ENCODE data around the gene FAM117A. TPM values are rescaled to one million over a fixed set of nuclear protein-coding genes. Genes with fewer than 3 reads are reported as not detected.

The FAM117A gene
- total RNA-seq, 5 donors from 2014 or later (not counting 1 experiment from before 2014, with no cell fraction given): 71.9 to 105 (median 99.1) TPM

DNA sequence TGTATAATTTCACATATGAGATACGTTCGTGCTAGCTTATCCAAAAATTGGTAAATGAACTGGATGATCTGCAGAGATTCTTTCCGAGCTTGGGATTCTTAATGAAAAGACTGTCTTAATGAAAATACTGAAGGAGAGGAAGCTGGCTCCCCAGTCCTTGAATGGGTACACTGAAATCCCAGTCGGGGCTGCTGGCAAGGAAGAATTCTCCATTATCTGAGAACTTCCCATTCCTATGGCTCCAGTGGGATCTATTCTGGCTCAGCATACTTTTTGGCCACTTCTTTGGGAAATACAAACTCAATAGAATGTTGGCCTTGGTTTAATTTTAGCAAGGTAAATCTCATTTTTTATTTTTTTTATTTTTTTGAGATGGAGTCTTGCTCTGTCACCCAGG lies 32.5 kb downstream of the FAM117A start:
- H3K9me3 Mint-ChIP-seq: no peaks in the 10 kb centered on the region
- CTCF ChIA-PET: no interaction called here
- H3K27me3 Mint-ChIP-seq: no peaks in the 10 kb centered on the region
- 100% methylated on average over 1 of the region's 4 CpGs for WGBS (ENCODE audit: insufficient coverage)
- POLR2A ChIA-PET: interaction anchor here (0.7 to 1.1 kb wide), 2 partner anchors 33 to 551 kb away, joined by 3 to 5 read pairs; no protein-coding TSS in a partner anchor
- peaks cover 1 to 58% of the 10 kb centered on the region in 2 experiments for H3K4me1 ChIP-seq (ENCODE audit: control insufficient read depth in 1 of 2, extremely low read depth in 1 of 2, insufficient read depth in 2 of 2, low read length in 2 of 2)
- no peak overlapping the region for H3K4me3 Mint-ChIP-seq
- no peaks in the 10 kb centered on the region for H3K27me3 ChIP-seq (replicated peaks in 1 of 2; ENCODE audit: control insufficient read depth in 2 of 2, extremely low read depth in 1 of 2, insufficient read depth in 2 of 2, low read length in 1 of 2)
- no peak for ATAC-seq (replicated peaks in 1 of 4)
- no peak for DNase-seq
- no peak overlapping the region for H3K4me3 ChIP-seq (ENCODE audit: control insufficient read depth in 1 of 2, extremely low read depth in 1 of 2, low read length in 1 of 2)
- H3K36me3 ChIP-seq (ENCODE audit: control insufficient read depth in 2 of 2, extremely low read depth in 1 of 2, insufficient read depth in 1 of 2, low read length in 1 of 2): peaks cover 13 to 62% of the 10 kb centered on the region in 2 donors
- H3K4me1 Mint-ChIP-seq: peaks cover 39 to 78% (median 69%) of the 10 kb centered on the region in 3 donors
- peak overlapping the region; percentile 16 for H3K27ac ChIP-seq (ENCODE audit: low read length)
- H3K36me3 Mint-ChIP-seq: peaks cover 41% of the 10 kb centered on the region
- no peaks in the 10 kb centered on the region for H3K9me3 ChIP-seq
- H3K27ac Mint-ChIP-seq: peak overlapping the region; percentile 45 to 79

DNA sequence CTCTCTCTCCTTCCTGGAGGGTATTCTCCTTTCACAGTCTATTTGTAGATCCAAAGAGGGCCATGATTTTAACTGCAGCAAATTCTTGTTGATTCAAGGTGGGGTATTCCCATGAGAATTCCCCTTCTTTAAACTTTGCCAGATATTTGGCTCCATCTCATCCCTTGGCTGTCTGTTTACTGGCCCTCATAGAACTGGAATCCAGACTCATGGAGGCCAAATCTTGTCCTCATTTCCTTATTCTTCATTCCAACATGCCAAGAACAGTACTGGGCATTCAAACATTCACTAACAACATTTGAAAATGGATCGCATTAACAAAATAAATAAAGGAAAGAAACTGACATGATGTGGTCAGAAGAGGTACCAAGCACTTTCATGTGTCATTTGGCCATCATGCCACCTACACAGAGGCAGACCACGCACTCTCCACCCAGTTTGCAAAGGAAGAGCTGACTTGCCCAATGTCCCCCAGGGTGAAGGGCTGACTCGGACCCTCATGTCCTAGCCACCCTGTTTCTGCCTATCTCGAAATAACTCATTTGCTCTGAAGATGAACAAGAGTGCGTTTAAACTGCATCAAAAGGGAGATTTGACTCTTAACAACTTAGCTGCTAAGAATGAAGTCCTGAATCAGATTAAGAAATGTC lies 33.0 kb downstream of the FAM117A start:
- POLR2A ChIA-PET: interaction anchor here in 1 of 2 donors (0.7 to 0.9 kb wide), 2 partner anchors 16 to 551 kb away, joined by 5 read pairs; no protein-coding TSS in a partner anchor
- DNase-seq (no peak), ATAC-seq (replicated peaks in 1 of 4) (no peak)
- peaks cover 34 to 73% (median 67%) of the 10 kb centered on the region in 3 donors for H3K4me1 Mint-ChIP-seq
- Histone ChIP-seq H3K9me3 (no peaks in the 10 kb centered on the region), H3K27ac (ENCODE audit: low read length) (peak overlapping the region; percentile 11), H3K36me3 (ENCODE audit: control insufficient read depth in 2 of 2, extremely low read depth in 1 of 2, insufficient read depth in 1 of 2, low read length in 1 of 2) (peaks cover 13 to 65% of the 10 kb centered on the region in 2 donors), H3K27me3 (replicated peaks in 1 of 2; ENCODE audit: control insufficient read depth in 2 of 2, extremely low read depth in 1 of 2, insufficient read depth in 2 of 2, low read length in 1 of 2) (no peaks in the 10 kb centered on the region), H3K4me3 (ENCODE audit: control insufficient read depth in 1 of 2, extremely low read depth in 1 of 2, low read length in 1 of 2) (no peak overlapping the region), H3K4me1 (ENCODE audit: control insufficient read depth in 1 of 2, extremely low read depth in 1 of 2, insufficient read depth in 2 of 2, low read length in 2 of 2) (peaks cover 0 to 53% of the 10 kb centered on the region in 2 experiments)
- CTCF ChIA-PET: no interaction called here
- H3K4me3 Mint-ChIP-seq: no peak overlapping the region
- H3K36me3 Mint-ChIP-seq: peaks cover 41% of the 10 kb centered on the region
- no peaks in the 10 kb centered on the region for H3K9me3 Mint-ChIP-seq
- H3K27me3 Mint-ChIP-seq: no peaks in the 10 kb centered on the region
- H3K27ac Mint-ChIP-seq: peak overlapping the region; percentile 45 to 79
- 69% methylated on average over 2 of the region's 5 CpGs for WGBS (ENCODE audit: insufficient coverage)

DNA sequence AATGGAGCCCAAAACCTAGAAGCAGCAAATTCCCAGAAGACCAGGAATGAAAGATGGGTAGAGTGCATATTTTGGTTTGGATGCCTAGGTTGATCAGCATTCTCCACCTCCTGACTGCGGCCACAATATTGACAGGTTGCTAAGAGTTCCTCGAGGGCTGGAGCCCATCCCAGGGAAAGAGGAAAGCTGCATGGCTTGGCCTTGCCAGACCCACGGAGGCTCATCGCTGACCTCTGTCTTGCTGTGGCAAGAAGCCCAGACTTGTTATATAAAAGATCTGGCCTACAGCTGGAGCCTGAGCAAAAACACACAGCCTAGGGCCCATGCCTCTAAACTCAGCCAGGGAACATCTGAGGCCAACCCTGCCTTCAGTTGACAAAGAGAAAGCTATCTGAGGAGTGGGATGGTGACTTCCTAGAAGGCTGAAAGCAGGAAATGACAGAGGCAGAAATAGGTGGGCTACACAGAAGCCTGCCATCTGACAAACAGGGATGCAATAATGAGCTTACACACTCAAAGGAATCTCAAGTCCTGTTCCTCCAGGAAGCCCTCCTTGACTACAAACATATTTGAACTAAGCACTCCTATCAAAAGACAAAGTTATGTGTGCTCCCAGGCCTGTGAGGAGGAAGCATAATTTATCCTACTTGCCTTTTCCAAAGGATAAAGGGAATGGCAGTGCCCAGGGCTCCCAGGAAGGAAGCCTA lies 33.7 kb downstream of the FAM117A start:
- WGBS (ENCODE audit: insufficient coverage): no CpG with 5 or more reads among the region's 4 CpGs
- POLR2A ChIA-PET: interaction anchor here in 1 of 2 donors (0.9 kb wide), 1 partner anchor 17 kb away, joined by 5 read pairs; no protein-coding TSS in a partner anchor
- Histone ChIP-seq H3K36me3 (ENCODE audit: control insufficient read depth in 2 of 2, extremely low read depth in 1 of 2, insufficient read depth in 1 of 2, low read length in 1 of 2) (peaks cover 18 to 72% of the 10 kb centered on the region in 2 donors), H3K4me3 (ENCODE audit: control insufficient read depth in 1 of 2, extremely low read depth in 1 of 2, low read length in 1 of 2) (no peak overlapping the region), H3K27me3 (replicated peaks in 1 of 2; ENCODE audit: control insufficient read depth in 2 of 2, extremely low read depth in 1 of 2, insufficient read depth in 2 of 2, low read length in 1 of 2) (no peaks in the 10 kb centered on the region), H3K9me3 (no peaks in the 10 kb centered on the region), H3K4me1 (ENCODE audit: control insufficient read depth in 1 of 2, extremely low read depth in 1 of 2, insufficient read depth in 2 of 2, low read length in 2 of 2) (peaks cover 0 to 50% of the 10 kb centered on the region in 2 experiments), H3K27ac (ENCODE audit: low read length) (peak overlapping the region; percentile 11)
- H3K9me3 Mint-ChIP-seq: no peaks in the 10 kb centered on the region
- peaks cover 33 to 71% (median 66%) of the 10 kb centered on the region in 3 donors for H3K4me1 Mint-ChIP-seq
- peaks cover 47% of the 10 kb centered on the region for H3K36me3 Mint-ChIP-seq
- H3K4me3 Mint-ChIP-seq: no peak overlapping the region
- CTCF ChIA-PET: no interaction called here
- ATAC-seq (replicated peaks in 1 of 4) (no peak), DNase-seq (no peak)
- H3K27ac Mint-ChIP-seq: peak overlapping the region; percentile 52 to 75
- no peaks in the 10 kb centered on the region for H3K27me3 Mint-ChIP-seq

DNA sequence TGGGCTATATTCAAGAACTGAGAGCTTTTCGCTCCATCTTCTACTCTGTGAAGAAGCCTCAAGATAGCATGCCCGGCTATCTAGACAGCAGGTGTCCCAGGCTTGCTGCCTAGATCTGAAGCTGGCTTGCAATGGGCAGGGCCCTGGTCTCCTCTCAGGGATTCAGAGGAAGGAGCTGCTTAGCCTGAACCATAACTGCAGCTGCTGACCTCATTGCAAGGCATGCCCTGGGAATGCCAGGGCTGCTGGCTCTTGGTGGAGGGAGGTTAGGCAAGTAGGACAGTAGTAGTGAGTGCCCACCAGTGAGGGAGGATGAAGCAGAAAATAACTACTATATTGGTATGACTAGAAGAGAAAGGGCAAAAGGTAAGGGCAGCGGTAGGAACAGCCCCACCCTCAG lies 34.9 kb downstream of the FAM117A start:
- 96% methylated on average over 3 of the region's 3 CpGs for WGBS (ENCODE audit: insufficient coverage)
- Histone ChIP-seq H3K9me3 (no peaks in the 10 kb centered on the region), H3K4me1 (ENCODE audit: control insufficient read depth in 1 of 2, extremely low read depth in 1 of 2, insufficient read depth in 2 of 2, low read length in 2 of 2) (peaks cover 0 to 54% of the 10 kb centered on the region in 2 experiments), H3K27me3 (replicated peaks in 1 of 2; ENCODE audit: control insufficient read depth in 2 of 2, extremely low read depth in 1 of 2, insufficient read depth in 2 of 2, low read length in 1 of 2) (no peaks in the 10 kb centered on the region), H3K27ac (ENCODE audit: low read length) (no peak overlapping the region), H3K4me3 (ENCODE audit: control insufficient read depth in 1 of 2, extremely low read depth in 1 of 2, low read length in 1 of 2) (no peak overlapping the region), H3K36me3 (ENCODE audit: control insufficient read depth in 2 of 2, extremely low read depth in 1 of 2, insufficient read depth in 1 of 2, low read length in 1 of 2) (peaks cover 21 to 80% of the 10 kb centered on the region in 2 donors)
- Mint-ChIP-seq H3K9me3 (no peaks in the 10 kb centered on the region), H3K4me1 (peaks cover 37 to 76% (median 70%) of the 10 kb centered on the region in 3 donors), H3K27ac (peak overlapping the region; percentile 53 to 56), H3K4me3 (peak overlapping the region in 1 of 3 donors; percentile 42), H3K27me3 (no peaks in the 10 kb centered on the region), H3K36me3 (peaks cover 52% of the 10 kb centered on the region)
- POLR2A ChIA-PET: interaction anchor here in 1 of 2 donors (0.6 kb wide), 1 partner anchor 19 kb away, joined by 4 read pairs; no protein-coding TSS in a partner anchor
- no peak for DNase-seq
- CTCF ChIA-PET: interaction anchor here (0.5 to 1.4 kb wide), 2 partner anchors 9 to 132 kb away, joined by 3 to 8 read pairs; no protein-coding TSS in a partner anchor
- no peak for ATAC-seq (replicated peaks in 1 of 4)

DNA sequence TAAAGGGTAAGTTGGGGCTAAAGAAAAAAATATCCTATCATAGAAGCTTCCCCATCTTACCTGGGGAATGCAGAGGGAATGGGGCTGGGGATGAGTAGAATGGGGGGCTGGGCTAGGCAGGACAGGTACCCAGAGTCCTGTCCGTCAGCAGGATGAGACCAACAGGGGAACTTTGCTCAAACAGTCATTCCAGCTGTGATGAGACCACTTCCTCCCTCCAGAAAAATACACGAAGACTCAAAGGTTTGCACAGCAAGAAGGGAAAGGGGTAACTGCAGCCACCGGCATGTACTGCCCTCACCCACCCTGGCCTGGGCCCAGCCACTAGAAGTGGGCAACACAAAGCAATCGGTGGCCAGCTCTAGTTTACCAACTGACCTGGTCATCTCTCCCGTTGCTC lies 35.5 kb downstream of the FAM117A start:
- peaks cover 52% of the 10 kb centered on the region for H3K36me3 Mint-ChIP-seq
- POLR2A ChIA-PET: interaction anchor here (0.6 kb wide), 4 partner anchors 12 to 1127 kb away, joined by 3 to 5 read pairs (median 3); no protein-coding TSS in a partner anchor
- peaks cover 41 to 80% (median 77%) of the 10 kb centered on the region in 3 donors for H3K4me1 Mint-ChIP-seq
- no peaks in the 10 kb centered on the region for H3K9me3 ChIP-seq
- peak overlapping the region; percentile 53 to 56 for H3K27ac Mint-ChIP-seq
- peak overlapping the region in 1 of 3 donors; percentile 42 for H3K4me3 Mint-ChIP-seq
- ATAC-seq (replicated peaks in 1 of 4) (no peak), DNase-seq (no peak)
- no peak overlapping the region for H3K27ac ChIP-seq (ENCODE audit: low read length)
- 74% methylated on average over 5 of the region's 5 CpGs for WGBS (ENCODE audit: insufficient coverage)
- peaks cover 0 to 55% of the 10 kb centered on the region in 2 experiments for H3K4me1 ChIP-seq (ENCODE audit: control insufficient read depth in 1 of 2, extremely low read depth in 1 of 2, insufficient read depth in 2 of 2, low read length in 2 of 2)
- H3K36me3 ChIP-seq (ENCODE audit: control insufficient read depth in 2 of 2, extremely low read depth in 1 of 2, insufficient read depth in 1 of 2, low read length in 1 of 2): peaks cover 21 to 87% of the 10 kb centered on the region in 2 donors
- no peaks in the 10 kb centered on the region for H3K27me3 Mint-ChIP-seq
- H3K9me3 Mint-ChIP-seq: no peaks in the 10 kb centered on the region
- H3K27me3 ChIP-seq (replicated peaks in 1 of 2; ENCODE audit: control insufficient read depth in 2 of 2, extremely low read depth in 1 of 2, insufficient read depth in 2 of 2, low read length in 1 of 2): no peaks in the 10 kb centered on the region
- H3K4me3 ChIP-seq (ENCODE audit: control insufficient read depth in 1 of 2, extremely low read depth in 1 of 2, low read length in 1 of 2): no peak overlapping the region
- CTCF ChIA-PET: interaction anchor here in 1 of 2 donors (0.6 to 1.4 kb wide), 3 partner anchors 10 to 15 kb away, joined by 3 read pairs; no protein-coding TSS in a partner anchor

DNA sequence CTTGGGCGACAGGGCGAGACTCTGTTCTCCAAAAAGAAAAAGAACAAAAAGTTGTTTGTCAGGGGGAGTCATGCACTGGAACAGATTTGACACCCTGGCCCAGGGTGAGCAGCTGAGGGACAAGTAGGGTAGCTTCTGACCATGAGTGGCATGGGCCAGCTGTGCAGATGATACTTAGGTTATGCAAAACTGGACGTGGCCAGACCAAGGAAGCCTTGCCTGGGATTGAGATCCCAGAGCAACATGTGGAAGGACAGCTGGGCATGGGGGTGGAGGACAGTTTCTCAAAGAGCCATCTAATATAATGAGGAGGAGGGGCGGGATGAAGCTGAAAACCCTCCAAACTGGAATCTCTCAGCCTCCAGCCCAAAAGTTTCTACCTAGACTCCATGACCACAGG lies 36.6 kb downstream of the FAM117A start:
- Histone ChIP-seq H3K36me3 (ENCODE audit: control insufficient read depth in 2 of 2, extremely low read depth in 1 of 2, insufficient read depth in 1 of 2, low read length in 1 of 2) (peaks cover 18 to 89% of the 10 kb centered on the region in 2 donors), H3K27me3 (replicated peaks in 1 of 2; ENCODE audit: control insufficient read depth in 2 of 2, extremely low read depth in 1 of 2, insufficient read depth in 2 of 2, low read length in 1 of 2) (no peaks in the 10 kb centered on the region), H3K4me1 (ENCODE audit: control insufficient read depth in 1 of 2, extremely low read depth in 1 of 2, insufficient read depth in 2 of 2, low read length in 2 of 2) (peaks cover 0 to 58% of the 10 kb centered on the region in 2 experiments), H3K9me3 (no peaks in the 10 kb centered on the region), H3K4me3 (ENCODE audit: control insufficient read depth in 1 of 2, extremely low read depth in 1 of 2, low read length in 1 of 2) (no peak overlapping the region), H3K27ac (ENCODE audit: low read length) (no peak overlapping the region)
- Mint-ChIP-seq H3K4me3 (no peak overlapping the region), H3K36me3 (peaks cover 43% of the 10 kb centered on the region), H3K4me1 (peaks cover 32 to 76% (median 76%) of the 10 kb centered on the region in 3 donors), H3K27ac (peak overlapping the region; percentile 48 to 49), H3K9me3 (no peaks in the 10 kb centered on the region), H3K27me3 (no peaks in the 10 kb centered on the region)
- no peak for ATAC-seq (replicated peaks in 1 of 4)
- WGBS (ENCODE audit: insufficient coverage): 96% methylated on average over 2 of the region's 4 CpGs
- ChIA-PET CTCF (interaction anchor here (0.6 to 0.9 kb wide), 2 partner anchors 16 to 302 kb away, joined by 3 to 4 read pairs; no protein-coding TSS in a partner anchor), POLR2A (no interaction called here)
- DNase-seq: no peak
